Gastrocnemius medialis (tissue), 4 donors: ENCODE data around the gene P4HTM. TPM values are rescaled to one million over a fixed set of nuclear protein-coding genes. Genes with fewer than 3 reads are reported as not detected.
A peak's percentile ranks its signal among the peaks of the same experiment; 100 is the strongest.

Source experiments
- ATAC-seq, 2 donors: fragments of 150-250 bp; one replicate each; pipeline ENCODE4 v1.9.1; 2016
- DNase-seq, 2 donors: peaks; one replicate each; pipeline ENCODE4 v3.0.0-alpha.2; 2019
- H3K27ac ChIP-seq, 4 donors: fragments of 200-600 bp; sonication (generic); 1 replicate in 1 of 4; 2 replicates in 3 of 4; pipeline ENCODE4 v1.5.1; 2016 to 2018; ENCODE audit warnings: mild to moderate bottlenecking in 2 of 4, moderate library complexity in 1 of 4
- H3K27me3 ChIP-seq, 3 donors: fragments of 200-600 bp; sonication (generic) in 2 of 3; 1 replicate in 1 of 3; 2 replicates in 2 of 3; pipeline versions ENCODE4 v1.5.1 to v1.6.0; 2016 to 2019; ENCODE audit warnings: mild to moderate bottlenecking in 1 of 3, moderate library complexity in 1 of 3
- H3K36me3 ChIP-seq, 2 donors: fragments of 200-600 bp; sonication (generic) in 1 of 2; one replicate each; pipeline ENCODE4 v1.5.1; 2017 to 2018
- H3K4me1 ChIP-seq, 2 donors: fragments of 200-600 bp; sonication (generic) in 1 of 2; one replicate each; pipeline ENCODE4 v1.5.1; 2016 to 2017; ENCODE audit warnings: mild to moderate bottlenecking in 2 of 2
- H3K4me3 ChIP-seq, 4 donors: fragments of 200-600 bp; sonication (generic) in 3 of 4; 1 replicate in 1 of 4; 2 replicates in 3 of 4; pipeline ENCODE4 v1.5.1; 2016 to 2019; ENCODE audit warnings: mild to moderate bottlenecking in 2 of 4
- H3K9me3 ChIP-seq, 3 donors: fragments of 200-600 bp; sonication (generic) in 2 of 3; 1 replicate in 1 of 3; 2 replicates in 2 of 3; pipeline ENCODE4 v1.5.1; 2016 to 2019
- POLR2A ChIP-seq, 2 donors: fragments of 450-650 bp; IDR thresholded peaks; one replicate each; pipeline ENCODE4 v1.6.1; 2017; ENCODE audit warnings: antibody characterized with exemption in 2 of 2, mild to moderate bottlenecking in 2 of 2, moderate library complexity in 2 of 2
- in situ Hi-C, 4 donors: fragments of 200-750 bp; cut with MboI; loops; one replicate each; pipeline versions ENCODE4 v1.15.0 to v1.8.0; 2017; ENCODE audit warnings: low sequenced_read_pairs in 4 of 4
- intact Hi-C: fragments of 100-400 bp; cut with DNase I; formaldehyde crosslinking; loops from one replicate; pipeline ENCODE4 v1.15.1; 2023; ENCODE audit warnings: low total_unique reads
- total RNA-seq, 4 donors: library from RNA; depleted of rRNA; stranded (reverse); fragments of >200 nt; gene quantifications; one replicate each; pipeline versions ENCODE4 v1.1.0 to v1.2.3, GENCODE V29; 2016
- TF ChIP-seq, protein P1 (sequence below), 5 experiments: fragments of 450-650 bp in 3 of 5; fragments of 200-600 bp in 2 of 5; sonication (generic) in 2 of 5; IDR thresholded peaks in 4 of 5; conservative IDR thresholded peaks in 1 of 5; 1 replicate in 4 of 5; 2 replicates in 1 of 5; pipeline ENCODE4 v1.5.1; 2016 to 2019; ENCODE audit warnings: antibody characterized with exemption in 5 of 5, mild to moderate bottlenecking in 3 of 5, moderate library complexity in 3 of 5

Gene P4HTM
- total RNA-seq, 4 donors from 2014 or later, result 13.6 to 21.7 (median 20.3) TPM

DNA sequence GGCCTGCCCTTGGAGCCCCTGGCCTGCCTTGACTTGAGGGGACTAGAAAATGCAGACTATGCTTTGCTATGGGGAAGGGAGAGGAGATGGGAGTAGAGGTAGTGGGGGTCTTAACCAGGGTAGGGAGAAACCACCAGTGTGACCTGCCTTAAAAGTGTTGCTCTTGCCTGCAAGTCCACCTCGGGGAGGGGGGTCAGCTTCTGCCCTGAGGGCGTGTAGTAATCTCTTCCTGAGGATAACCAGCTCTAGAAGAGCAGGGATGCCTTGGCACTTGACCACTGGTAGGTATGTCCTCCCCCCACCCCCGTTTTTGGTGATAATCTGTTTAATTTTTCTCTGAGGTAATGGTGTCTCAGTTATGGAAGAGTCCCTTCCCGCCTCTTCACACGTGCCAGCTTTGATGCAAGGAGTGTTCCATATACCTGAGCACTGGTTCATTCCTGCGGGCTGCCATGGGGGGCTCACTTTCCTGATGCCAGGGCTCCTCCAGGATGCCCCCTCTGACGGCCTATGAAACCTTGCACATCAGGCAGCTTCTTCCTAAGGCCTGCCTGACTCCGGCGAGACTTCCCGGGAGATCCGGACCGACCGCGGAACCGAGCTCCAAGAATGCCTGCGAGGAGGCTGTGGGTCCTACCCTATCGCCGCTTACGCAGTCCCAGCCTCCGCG, 780 bp upstream of the P4HTM start:
- Histone ChIP-seq H3K36me3 (peaks cover 0 to 13% of the 10 kb centered on the region in 2 donors), H3K4me3 (peak overlapping the region; percentile 79 to 86 (median 84)), H3K27ac (peak overlapping the region; percentile 72 to 89 (median 84)), H3K9me3 (no peaks in the 10 kb centered on the region), H3K27me3 (no peaks in the 10 kb centered on the region), H3K4me1 (peaks cover 27 to 36% of the 10 kb centered on the region in 2 donors)
- DNase-seq (no peak), ATAC-seq (no peak)
- TF ChIP-seq POLR2A (IDR thresholded peaks at IDR 0.05), result no peak
- TF ChIP-seq, protein P1, sequence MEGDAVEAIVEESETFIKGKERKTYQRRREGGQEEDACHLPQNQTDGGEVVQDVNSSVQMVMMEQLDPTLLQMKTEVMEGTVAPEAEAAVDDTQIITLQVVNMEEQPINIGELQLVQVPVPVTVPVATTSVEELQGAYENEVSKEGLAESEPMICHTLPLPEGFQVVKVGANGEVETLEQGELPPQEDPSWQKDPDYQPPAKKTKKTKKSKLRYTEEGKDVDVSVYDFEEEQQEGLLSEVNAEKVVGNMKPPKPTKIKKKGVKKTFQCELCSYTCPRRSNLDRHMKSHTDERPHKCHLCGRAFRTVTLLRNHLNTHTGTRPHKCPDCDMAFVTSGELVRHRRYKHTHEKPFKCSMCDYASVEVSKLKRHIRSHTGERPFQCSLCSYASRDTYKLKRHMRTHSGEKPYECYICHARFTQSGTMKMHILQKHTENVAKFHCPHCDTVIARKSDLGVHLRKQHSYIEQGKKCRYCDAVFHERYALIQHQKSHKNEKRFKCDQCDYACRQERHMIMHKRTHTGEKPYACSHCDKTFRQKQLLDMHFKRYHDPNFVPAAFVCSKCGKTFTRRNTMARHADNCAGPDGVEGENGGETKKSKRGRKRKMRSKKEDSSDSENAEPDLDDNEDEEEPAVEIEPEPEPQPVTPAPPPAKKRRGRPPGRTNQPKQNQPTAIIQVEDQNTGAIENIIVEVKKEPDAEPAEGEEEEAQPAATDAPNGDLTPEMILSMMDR (IDR thresholded peaks at IDR 0.05 in 4 of 5, conservative IDR thresholded peaks at IDR 0.05 in 1 of 5), result no peak
- in situ Hi-C loops (no loop called here), intact Hi-C loops (no loop called here)

DNA sequence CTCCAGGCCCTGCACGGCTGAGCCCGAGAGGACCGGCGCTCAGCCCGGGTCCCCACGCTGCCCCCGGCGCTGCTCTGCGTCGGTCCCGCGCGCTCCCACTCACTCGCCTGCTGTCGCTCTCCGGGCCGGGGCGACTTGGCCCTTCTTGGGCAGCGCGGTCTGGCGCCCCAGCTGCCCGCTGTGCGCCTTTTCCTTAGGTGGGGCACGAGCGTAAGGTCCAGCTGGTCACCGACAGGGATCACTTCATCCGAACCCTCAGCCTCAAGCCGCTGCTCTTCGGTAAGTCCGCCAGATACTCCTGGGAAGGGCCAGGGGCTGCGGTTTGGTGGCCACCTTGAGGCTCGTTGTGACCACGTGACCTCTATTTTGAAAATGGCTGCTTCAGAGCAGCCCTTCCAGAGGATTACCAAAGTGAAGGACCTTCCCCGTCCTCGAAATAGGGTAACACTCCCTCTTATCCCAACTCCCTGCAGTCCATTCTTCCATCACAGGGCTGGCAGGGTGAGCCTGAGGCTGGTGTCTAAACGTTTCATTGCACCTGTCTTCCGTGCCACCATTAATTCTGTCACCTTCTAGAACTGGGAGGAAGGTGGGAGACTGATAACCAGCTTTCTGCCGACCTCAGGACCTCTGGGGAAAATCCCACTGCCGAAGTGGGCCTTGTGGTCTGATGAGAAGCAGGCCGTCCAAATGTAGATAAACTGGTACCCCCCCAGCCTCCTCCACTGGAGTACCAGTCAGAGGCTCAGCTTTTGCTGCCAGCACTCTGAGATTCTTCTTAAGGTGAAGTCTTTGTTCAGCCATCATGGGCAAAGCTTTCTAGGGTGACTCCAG, 812 bp downstream of the P4HTM start:
- Histone ChIP-seq H3K27me3 (no peaks in the 10 kb centered on the region), H3K4me1 (peaks cover 27 to 36% of the 10 kb centered on the region in 2 donors), H3K4me3 (peak overlapping the region; percentile 79 to 86 (median 84)), H3K36me3 (no peaks in the 10 kb centered on the region), H3K9me3 (no peaks in the 10 kb centered on the region), H3K27ac (peak overlapping the region; percentile 79 to 89 (median 86))
- in situ Hi-C loops, result no loop called here
- intact Hi-C loops, result loop anchor here (1.0 to 2.0 kb wide), 3 partner anchors 16 to 102 kb away; partner anchors contain the start of genes IMPDH2 and WDR6
- peak; percentile 44 to 46 for ATAC-seq
- no peak for TF ChIP-seq POLR2A (IDR thresholded peaks at IDR 0.05)
- TF ChIP-seq, protein P1 (IDR thresholded peaks at IDR 0.05 in 4 of 5, conservative IDR thresholded peaks at IDR 0.05 in 1 of 5), result no peak
- no peak for DNase-seq

DNA sequence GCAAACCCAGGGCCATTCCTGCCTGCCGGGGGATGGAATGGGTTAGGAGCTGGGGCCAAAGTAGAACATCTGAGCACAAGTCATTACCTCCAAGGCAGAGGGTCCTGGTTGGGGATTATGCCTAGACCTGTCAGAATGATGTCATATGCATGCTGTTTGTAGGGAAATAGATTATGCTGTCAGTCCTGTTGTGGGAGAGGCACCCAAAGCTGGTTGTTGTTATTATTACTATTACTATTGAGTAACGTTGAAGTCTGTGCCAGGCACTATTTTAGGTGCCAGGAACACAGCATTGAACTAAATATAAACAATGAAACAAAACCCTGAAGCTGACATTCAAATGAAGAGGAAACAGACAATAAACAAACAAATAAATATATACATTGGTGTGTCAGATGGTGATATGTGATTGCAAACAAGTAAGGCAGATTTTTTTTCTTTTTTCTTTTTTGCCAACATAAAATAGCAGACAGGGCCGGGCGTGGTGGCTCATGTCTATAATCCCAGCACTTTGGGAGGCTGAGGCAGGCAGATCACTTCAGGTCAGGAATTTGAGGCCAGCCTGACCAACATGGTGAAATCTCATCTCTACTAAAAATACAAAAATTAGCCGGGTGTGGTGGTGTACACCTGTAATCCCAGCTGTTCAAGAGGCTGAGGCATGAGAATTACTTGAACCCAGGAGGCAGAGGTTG, 2.0 kb downstream of the P4HTM start:
- TF ChIP-seq, protein P1 (IDR thresholded peaks at IDR 0.05 in 4 of 5, conservative IDR thresholded peaks at IDR 0.05 in 1 of 5), result no peak
- TF ChIP-seq POLR2A (IDR thresholded peaks at IDR 0.05), result no peak
- Histone ChIP-seq H3K36me3 (no peaks in the 10 kb centered on the region), H3K27ac (peak overlapping the region; percentile 79 to 89 (median 86)), H3K27me3 (no peaks in the 10 kb centered on the region), H3K4me1 (peaks cover 27 to 36% of the 10 kb centered on the region in 2 donors), H3K9me3 (no peaks in the 10 kb centered on the region), H3K4me3 (peak overlapping the region in 2 of 4 donors; percentile 79 to 85)
- DNase-seq (no peak), ATAC-seq (no peak)
- in situ Hi-C loops, result no loop called here
- intact Hi-C loops, result loop anchor here (2.0 kb wide), 1 partner anchor 37 kb away; the partner anchor contains the start of gene IMPDH2

DNA sequence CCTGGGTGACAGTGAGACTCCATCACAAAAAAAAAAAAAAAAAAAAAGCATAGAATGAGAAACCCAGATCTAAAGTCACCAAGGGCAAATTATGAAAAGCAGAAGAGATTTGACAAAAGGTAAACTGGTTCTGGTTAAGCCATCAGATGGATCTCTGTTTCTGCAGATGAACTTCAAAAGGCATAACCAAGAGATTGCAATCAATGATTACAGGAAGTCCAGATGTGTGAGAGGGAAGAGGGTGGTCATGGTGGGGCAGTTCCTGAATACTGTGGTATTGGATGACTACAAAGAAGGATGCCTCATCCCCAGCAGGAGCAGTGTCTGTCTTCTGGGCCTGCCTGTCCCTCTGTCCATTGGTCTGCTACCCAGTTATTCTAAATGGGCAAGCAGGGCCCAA, 3.8 kb downstream of the P4HTM start:
- no peaks in the 10 kb centered on the region for H3K36me3 ChIP-seq
- no peak overlapping the region for H3K27ac ChIP-seq
- no peak for ATAC-seq
- no peak overlapping the region for H3K4me3 ChIP-seq
- intact Hi-C loops (no loop called here), in situ Hi-C loops (no loop called here)
- H3K4me1 ChIP-seq, result peaks cover 27 to 34% of the 10 kb centered on the region in 2 donors
- no peaks in the 10 kb centered on the region for H3K27me3 ChIP-seq
- H3K9me3 ChIP-seq, result no peaks in the 10 kb centered on the region
- TF ChIP-seq, protein P1 (IDR thresholded peaks at IDR 0.05 in 4 of 5, conservative IDR thresholded peaks at IDR 0.05 in 1 of 5), result no peak
- no peak for TF ChIP-seq POLR2A (IDR thresholded peaks at IDR 0.05)
- no peak for DNase-seq
